Panc1 (cell line): Measurements from ENCODE around the gene PCSK7. TPM values are rescaled to one million over a fixed set of nuclear protein-coding genes. Genes with fewer than 3 reads are reported as not detected.
"Not testable (repeated sequence)": the region's sequence is repeated elsewhere in the genome, so short reads cannot be mapped to it uniquely, and the experiment has no call there.

ENCODE experiments used
- ATAC-seq: fragments of 200-7000 bp; cut with Tn5 transposase; 2 replicates; pipeline ENCODE4 v1.9.1; 2020; ENCODE audit warnings: mild to moderate bottlenecking, moderate library complexity
- BruUV-seq: library from RNA; stranded (reverse); fragments of 400-500 nt; replicated peaks from 2 replicates; lab custom pipeline; 2021; lab: Mats Ljungman, UMichigan
- CTCF ChIA-PET: fragments of 300-600 bp; sonication (Branson Sonifier 250); formaldehyde crosslinking; loops from one replicate; lab custom pipeline; 2022; ENCODE audit warnings: antibody characterized with exemption; lab: Charles Lee
- POLR2A ChIA-PET: fragments of 300-600 bp; sonication (Branson Sonifier 250); formaldehyde crosslinking; loops from one replicate; lab custom pipeline; 2022; ENCODE audit warnings: antibody characterized with exemption; lab: Charles Lee
- DNase-seq: peaks from one replicate; pipeline ENCODE4 v3.0.0-alpha.2; 2010; ENCODE audit warnings: low read depth, low spot score
- H3K27ac ChIP-seq: 2 replicates; pipeline ENCODE4 v1.5.1; 2011; ENCODE audit warnings: mild to moderate bottlenecking, low read length, inconsistent platforms
- H3K27me3 ChIP-seq: fragments of 200-500 bp; sonication (Bioruptor generic); 2 replicates; pipeline ENCODE4 v1.6.0; 2014; ENCODE audit warnings: low read length, inconsistent platforms; ENCODE audit not compliant: control insufficient read depth, insufficient read depth
- H3K36me3 ChIP-seq: fragments of 200-500 bp; sonication (Bioruptor generic); 2 replicates; pipeline ENCODE4 v1.5.1; 2014; ENCODE audit warnings: inconsistent platforms, mild to moderate bottlenecking, low read length, moderate library complexity; ENCODE audit not compliant: control insufficient read depth, insufficient read depth
- H3K4me1 ChIP-seq: 2 replicates; pipeline ENCODE4 v1.5.1; 2011; ENCODE audit warnings: inconsistent platforms, mild to moderate bottlenecking, low read length, moderate library complexity; ENCODE audit not compliant: control insufficient read depth, insufficient read depth
- H3K4me3 ChIP-seq, 2 experiments: 2 replicates each; pipeline ENCODE4 v1.5.1; 2011 to 2012; ENCODE audit warnings: low read depth in 2 of 2, low read length in 2 of 2, mild to moderate bottlenecking in 2 of 2, inconsistent platforms in 1 of 2, moderate library complexity in 1 of 2
- H3K9me3 ChIP-seq: fragments of 200-500 bp; sonication (Bioruptor generic); 2 replicates; pipeline ENCODE4 v1.5.1; 2014; ENCODE audit warnings: low read depth, mild to moderate bottlenecking, inconsistent platforms, low read length, moderate library complexity; ENCODE audit not compliant: control insufficient read depth, insufficient read depth
- POLR2AphosphoS5 ChIP-seq: IDR thresholded peaks from 2 replicates; pipeline ENCODE4 v1.6.1; 2012; ENCODE audit warnings: mild to moderate bottlenecking, low read depth, low read length, moderate library complexity
- SIN3A ChIP-seq: IDR thresholded peaks from 2 replicates; pipeline ENCODE4 v1.6.1; 2012; ENCODE audit warnings: low read depth, mild to moderate bottlenecking, low read length, moderate library complexity, borderline replicate concordance; ENCODE audit not compliant: insufficient read depth
- TCF7L2 ChIP-seq: IDR thresholded peaks from 2 replicates; pipeline ENCODE4 v1.6.1; 2011; ENCODE audit warnings: mild to moderate bottlenecking, low read depth, low read length, inconsistent platforms
- in situ Hi-C: cut with HindIII; loops from 2 replicates; pipeline ENCODE4 v1.10.0; 2016; ENCODE audit warnings: low sequenced_read_pairs, low pct_unique_long_range_greater_than_20kb
- intact Hi-C: fragments of 100-400 bp; cut with micrococcal nuclease; formaldehyde crosslinking; loops from one replicate; pipeline ENCODE4 v1.10.0; 2022; ENCODE audit not compliant: unreplicated experiment
- total RNA-seq: library from RNA; stranded (reverse); gene quantifications from one replicate; pipeline ENCODE4 v1.2.1, GENCODE V29; 2021; ENCODE audit not compliant: unreplicated experiment
- TF ChIP-seq, protein P1 (sequence below), 2 experiments: IDR thresholded peaks; 2 replicates each; pipeline ENCODE4 v1.6.1; 2011 to 2012; ENCODE audit warnings: low read depth in 2 of 2, control low read depth in 1 of 2, low read length in 1 of 2, mild to moderate bottlenecking in 1 of 2, moderate library complexity in 1 of 2; ENCODE audit not compliant: insufficient read depth in 1 of 2
- TF ChIP-seq, protein P2 (sequence below): fragments of 450-650 bp; IDR thresholded peaks from 2 replicates; pipeline ENCODE4 v1.5.1; 2017; ENCODE audit warnings: mild to moderate bottlenecking

Gene PCSK7
- total RNA-seq, 1 experiment from 2014 or later = 60.6 TPM

DNA sequence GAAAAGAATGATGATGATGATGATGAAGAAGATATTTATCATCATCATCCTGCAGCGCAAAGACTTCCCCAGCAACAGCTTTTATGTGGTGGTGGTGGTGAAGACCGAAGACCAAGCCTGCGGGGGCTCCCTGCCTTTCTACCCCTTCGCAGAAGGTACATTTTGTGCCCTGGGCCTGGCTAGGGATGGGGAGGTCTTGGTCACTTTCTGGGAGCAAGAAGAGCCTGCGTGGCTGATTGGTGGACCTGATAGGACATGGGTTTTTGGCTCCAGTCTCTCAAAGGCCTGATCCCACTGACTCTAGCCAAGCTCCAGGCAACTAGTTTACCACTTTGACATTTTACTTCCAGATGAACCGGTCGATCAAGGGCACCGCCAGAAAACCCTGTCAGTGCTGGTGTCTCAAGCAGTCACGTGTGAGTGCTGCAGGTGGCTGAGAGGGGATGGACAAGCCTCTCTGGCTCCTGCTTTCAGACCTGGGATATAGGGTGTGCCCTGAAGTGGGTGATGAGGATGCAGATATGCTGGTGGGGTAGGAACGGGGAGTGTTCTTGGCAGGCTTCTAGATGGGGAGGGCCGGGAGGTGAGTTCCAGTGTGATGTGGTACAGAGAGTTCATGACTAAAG lies 48.0 kb downstream of the PCSK7 start:
- in situ Hi-C loops (no loop called here), intact Hi-C loops (no loop called here)
- ATAC-seq (no peak), DNase-seq (no peak)
- Histone ChIP-seq H3K4me1 (peaks cover 10% of the 10 kb centered on the region), H3K9me3 (no peaks in the 10 kb centered on the region), H3K4me3 (no peak overlapping the region), H3K27me3 (no peaks in the 10 kb centered on the region), H3K27ac (no peak overlapping the region), H3K36me3 (no peaks in the 10 kb centered on the region)
- TF ChIP-seq, protein P1, sequence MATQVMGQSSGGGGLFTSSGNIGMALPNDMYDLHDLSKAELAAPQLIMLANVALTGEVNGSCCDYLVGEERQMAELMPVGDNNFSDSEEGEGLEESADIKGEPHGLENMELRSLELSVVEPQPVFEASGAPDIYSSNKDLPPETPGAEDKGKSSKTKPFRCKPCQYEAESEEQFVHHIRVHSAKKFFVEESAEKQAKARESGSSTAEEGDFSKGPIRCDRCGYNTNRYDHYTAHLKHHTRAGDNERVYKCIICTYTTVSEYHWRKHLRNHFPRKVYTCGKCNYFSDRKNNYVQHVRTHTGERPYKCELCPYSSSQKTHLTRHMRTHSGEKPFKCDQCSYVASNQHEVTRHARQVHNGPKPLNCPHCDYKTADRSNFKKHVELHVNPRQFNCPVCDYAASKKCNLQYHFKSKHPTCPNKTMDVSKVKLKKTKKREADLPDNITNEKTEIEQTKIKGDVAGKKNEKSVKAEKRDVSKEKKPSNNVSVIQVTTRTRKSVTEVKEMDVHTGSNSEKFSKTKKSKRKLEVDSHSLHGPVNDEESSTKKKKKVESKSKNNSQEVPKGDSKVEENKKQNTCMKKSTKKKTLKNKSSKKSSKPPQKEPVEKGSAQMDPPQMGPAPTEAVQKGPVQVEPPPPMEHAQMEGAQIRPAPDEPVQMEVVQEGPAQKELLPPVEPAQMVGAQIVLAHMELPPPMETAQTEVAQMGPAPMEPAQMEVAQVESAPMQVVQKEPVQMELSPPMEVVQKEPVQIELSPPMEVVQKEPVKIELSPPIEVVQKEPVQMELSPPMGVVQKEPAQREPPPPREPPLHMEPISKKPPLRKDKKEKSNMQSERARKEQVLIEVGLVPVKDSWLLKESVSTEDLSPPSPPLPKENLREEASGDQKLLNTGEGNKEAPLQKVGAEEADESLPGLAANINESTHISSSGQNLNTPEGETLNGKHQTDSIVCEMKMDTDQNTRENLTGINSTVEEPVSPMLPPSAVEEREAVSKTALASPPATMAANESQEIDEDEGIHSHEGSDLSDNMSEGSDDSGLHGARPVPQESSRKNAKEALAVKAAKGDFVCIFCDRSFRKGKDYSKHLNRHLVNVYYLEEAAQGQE (IDR thresholded peaks at IDR 0.05; ENCODE audit: insufficient read depth in 1 of 2, low read depth in 2 of 2, low read length in 1 of 2) = no peak
- TF ChIP-seq TCF7L2 (no peak), SIN3A (no peak)
- TF ChIP-seq, protein P2, sequence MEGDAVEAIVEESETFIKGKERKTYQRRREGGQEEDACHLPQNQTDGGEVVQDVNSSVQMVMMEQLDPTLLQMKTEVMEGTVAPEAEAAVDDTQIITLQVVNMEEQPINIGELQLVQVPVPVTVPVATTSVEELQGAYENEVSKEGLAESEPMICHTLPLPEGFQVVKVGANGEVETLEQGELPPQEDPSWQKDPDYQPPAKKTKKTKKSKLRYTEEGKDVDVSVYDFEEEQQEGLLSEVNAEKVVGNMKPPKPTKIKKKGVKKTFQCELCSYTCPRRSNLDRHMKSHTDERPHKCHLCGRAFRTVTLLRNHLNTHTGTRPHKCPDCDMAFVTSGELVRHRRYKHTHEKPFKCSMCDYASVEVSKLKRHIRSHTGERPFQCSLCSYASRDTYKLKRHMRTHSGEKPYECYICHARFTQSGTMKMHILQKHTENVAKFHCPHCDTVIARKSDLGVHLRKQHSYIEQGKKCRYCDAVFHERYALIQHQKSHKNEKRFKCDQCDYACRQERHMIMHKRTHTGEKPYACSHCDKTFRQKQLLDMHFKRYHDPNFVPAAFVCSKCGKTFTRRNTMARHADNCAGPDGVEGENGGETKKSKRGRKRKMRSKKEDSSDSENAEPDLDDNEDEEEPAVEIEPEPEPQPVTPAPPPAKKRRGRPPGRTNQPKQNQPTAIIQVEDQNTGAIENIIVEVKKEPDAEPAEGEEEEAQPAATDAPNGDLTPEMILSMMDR = no peak
- no TSS peak for BruUV-seq
- ChIA-PET POLR2A (no interaction called here), CTCF (interaction anchor here (0.7 kb wide), 1 partner anchor 1868 kb away, joined by 5 read pairs; no protein-coding TSS in a partner anchor)

DNA sequence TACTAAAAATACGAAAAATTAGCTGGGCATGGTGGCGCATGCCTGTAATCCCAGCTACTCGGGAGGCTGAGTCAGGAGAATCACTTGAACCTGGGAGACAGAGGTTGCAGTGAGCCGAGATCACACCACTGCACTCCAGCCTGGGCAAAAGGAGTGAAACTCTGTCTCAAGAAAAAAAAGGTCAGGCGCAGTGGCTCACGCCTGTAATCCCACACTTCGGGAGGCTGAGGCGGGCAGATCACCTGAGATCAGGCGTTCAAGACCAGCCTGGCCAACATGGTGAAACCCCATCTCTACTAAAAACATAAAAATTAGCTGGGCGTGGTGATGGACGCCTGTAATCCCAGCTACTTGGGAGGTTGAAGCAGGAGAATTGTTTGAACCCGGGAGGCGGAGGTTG lies 48.7 kb downstream of the PCSK7 start:
- DNase-seq, POLR2A ChIA-PET, BruUV-seq, H3K36me3 ChIP-seq, H3K27ac ChIP-seq, in situ Hi-C loops, H3K4me3 ChIP-seq, H3K9me3 ChIP-seq, H3K27me3 ChIP-seq, intact Hi-C loops, ATAC-seq: not testable (repeated sequence)
- CTCF ChIA-PET = interaction anchor here (0.7 kb wide), 1 partner anchor 1868 kb away, joined by 5 read pairs; no protein-coding TSS in a partner anchor
- peaks cover 11% of the 10 kb centered on the region for H3K4me1 ChIP-seq

DNA sequence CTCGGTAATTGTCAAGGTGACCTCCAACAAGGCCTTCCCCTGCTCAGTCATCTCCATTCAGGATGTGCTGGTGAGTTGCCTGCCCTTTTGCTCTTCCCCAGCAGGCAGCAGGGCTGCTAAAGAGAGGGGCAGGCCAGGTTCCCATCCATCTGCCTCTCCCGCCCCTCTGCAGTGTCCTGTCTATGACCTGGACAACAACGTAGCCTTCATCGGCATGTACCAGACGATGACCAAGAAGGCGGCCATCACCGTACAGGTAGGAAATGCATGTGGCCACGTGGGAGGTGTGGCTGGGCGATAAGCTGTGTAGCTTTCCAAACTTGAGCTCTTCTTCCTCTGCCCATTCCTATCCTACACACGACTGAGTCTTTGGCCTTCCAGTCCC lies 49.3 kb downstream of the PCSK7 start:
- TF ChIP-seq, protein P1 (IDR thresholded peaks at IDR 0.05; ENCODE audit: insufficient read depth in 1 of 2, low read depth in 2 of 2, low read length in 1 of 2) = no peak
- no peak for TF ChIP-seq POLR2AphosphoS5
- TF ChIP-seq SIN3A = no peak
- Histone ChIP-seq H3K4me3 (no peak overlapping the region), H3K36me3 (no peaks in the 10 kb centered on the region), H3K27me3 (no peaks in the 10 kb centered on the region), H3K4me1 (peaks cover 18% of the 10 kb centered on the region), H3K9me3 (no peaks in the 10 kb centered on the region), H3K27ac (no peak overlapping the region)
- ATAC-seq (no peak), DNase-seq (no peak)
- intact Hi-C loops = no loop called here
- ChIA-PET CTCF (no interaction called here), POLR2A (no interaction called here)
- BruUV-seq = no TSS peak
- in situ Hi-C loops = no loop called here
